Skeletal muscle cell (primary cell): Measurements from ENCODE around the gene ZNF14.

Source experiments
- DNase-seq: peaks from one replicate; pipeline ENCODE4 v3.0.0-alpha.2; 2010; ENCODE audit warnings: low read depth
- H3K4me3 ChIP-seq: 2 replicates; pipeline ENCODE4 v1.5.1; 2011; ENCODE audit warnings: low read depth, mild to moderate bottlenecking, control low read depth, low read length, moderate library complexity

Gene ZNF14

GRCh38 chr19:19661675-19662251 is 71.1 kb downstream of the ZNF14 start:
- no peak for DNase-seq

GRCh38 chr19:19661141-19661674 is 71.7 kb downstream of the ZNF14 start:
- DNase-seq: no peak

More at GRCh38 chr19:19661675-19662251, 71.1 kb downstream of the ZNF14 start:
- peak overlapping the region; percentile 98 for H3K4me3 ChIP-seq

More at GRCh38 chr19:19661141-19661674, 71.7 kb downstream of the ZNF14 start:
- H3K4me3 ChIP-seq: no peak overlapping the region
